Measurements from ENCODE around the gene SZRD1.
A peak's percentile ranks its signal among the peaks of the same experiment; 100 is the strongest.

SZRD1 gene

DNA sequence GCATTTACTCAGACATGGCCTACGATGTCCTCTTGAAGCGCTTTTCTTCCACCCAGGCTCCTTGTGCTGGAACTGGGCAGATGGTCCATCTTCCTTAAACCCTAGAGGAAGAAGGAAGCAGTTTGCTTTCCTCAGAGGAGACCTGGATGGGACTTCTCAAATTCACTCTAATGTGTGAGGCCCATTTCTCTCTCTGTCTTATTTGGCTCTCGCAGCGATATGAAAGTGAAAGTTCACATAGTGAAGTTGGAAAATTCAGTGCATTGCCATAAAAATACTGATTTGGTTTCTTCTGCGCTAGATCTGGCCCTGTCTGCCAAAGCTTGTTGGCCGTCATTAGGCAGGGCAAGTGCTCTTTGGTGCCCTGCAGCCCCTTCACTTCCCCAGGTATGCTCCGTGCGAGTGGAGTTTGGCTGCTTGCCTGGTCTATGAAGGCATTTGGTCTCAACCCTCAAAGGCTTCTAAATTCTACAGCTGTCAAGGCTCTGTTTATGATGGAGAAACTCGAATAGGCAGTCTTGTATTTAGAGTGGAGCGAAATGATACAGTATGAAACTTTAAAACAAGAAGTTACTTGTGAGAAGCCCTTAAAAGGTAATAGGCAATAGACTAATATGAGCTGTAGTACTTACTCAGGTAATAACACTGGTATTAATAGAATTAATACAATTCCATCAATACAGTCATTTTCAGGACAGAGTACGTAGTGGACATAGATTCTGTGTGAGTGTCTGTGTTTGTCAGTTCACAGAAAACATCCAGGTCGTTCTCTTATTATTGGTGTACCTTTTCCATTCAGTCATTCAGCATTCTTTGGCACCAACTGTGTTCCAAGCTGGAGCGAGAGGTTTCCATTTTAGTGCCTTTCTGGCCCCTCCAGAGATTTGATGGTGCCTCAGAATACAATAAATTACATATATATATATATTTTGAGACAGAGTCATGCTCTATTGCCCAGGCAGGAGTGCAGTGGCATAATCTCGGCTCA, 20.5 kb downstream of the SZRD1 start:
- H3K4me3 ChIP-seq (ENCODE audit: low read depth, low read length): peak overlapping the region; percentile 36
- TF ChIP-seq, protein P1, sequence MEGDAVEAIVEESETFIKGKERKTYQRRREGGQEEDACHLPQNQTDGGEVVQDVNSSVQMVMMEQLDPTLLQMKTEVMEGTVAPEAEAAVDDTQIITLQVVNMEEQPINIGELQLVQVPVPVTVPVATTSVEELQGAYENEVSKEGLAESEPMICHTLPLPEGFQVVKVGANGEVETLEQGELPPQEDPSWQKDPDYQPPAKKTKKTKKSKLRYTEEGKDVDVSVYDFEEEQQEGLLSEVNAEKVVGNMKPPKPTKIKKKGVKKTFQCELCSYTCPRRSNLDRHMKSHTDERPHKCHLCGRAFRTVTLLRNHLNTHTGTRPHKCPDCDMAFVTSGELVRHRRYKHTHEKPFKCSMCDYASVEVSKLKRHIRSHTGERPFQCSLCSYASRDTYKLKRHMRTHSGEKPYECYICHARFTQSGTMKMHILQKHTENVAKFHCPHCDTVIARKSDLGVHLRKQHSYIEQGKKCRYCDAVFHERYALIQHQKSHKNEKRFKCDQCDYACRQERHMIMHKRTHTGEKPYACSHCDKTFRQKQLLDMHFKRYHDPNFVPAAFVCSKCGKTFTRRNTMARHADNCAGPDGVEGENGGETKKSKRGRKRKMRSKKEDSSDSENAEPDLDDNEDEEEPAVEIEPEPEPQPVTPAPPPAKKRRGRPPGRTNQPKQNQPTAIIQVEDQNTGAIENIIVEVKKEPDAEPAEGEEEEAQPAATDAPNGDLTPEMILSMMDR (IDR thresholded peaks at IDR 0.05; ENCODE audit: borderline replicate concordance, insufficient read depth, low read depth, low read length): no peak

DNA sequence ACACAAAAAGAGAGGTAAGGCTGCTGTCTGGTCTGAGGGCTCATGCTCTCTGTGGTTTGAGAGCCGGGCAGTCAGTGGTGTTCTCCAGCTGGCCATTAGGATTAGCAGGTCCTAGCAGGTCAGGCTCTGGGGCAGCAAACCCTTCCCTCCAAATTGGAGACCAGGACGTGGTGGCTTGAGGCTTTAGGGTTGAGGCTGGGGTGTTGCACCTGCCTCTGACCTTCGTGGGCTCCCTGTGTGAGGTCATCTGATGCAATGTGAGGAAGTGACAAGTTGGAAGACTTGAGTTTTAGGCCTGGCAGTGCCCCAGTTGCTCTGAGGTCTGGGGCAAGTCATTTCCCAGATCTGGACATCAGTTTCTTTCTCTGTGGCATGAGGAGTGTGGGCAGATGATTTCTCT, 24.4 kb downstream of the SZRD1 start:
- no peak overlapping the region for H3K4me3 ChIP-seq (ENCODE audit: low read depth, low read length)
- TF ChIP-seq, protein P1 (IDR thresholded peaks at IDR 0.05; ENCODE audit: borderline replicate concordance, insufficient read depth, low read depth, low read length): no peak

DNA sequence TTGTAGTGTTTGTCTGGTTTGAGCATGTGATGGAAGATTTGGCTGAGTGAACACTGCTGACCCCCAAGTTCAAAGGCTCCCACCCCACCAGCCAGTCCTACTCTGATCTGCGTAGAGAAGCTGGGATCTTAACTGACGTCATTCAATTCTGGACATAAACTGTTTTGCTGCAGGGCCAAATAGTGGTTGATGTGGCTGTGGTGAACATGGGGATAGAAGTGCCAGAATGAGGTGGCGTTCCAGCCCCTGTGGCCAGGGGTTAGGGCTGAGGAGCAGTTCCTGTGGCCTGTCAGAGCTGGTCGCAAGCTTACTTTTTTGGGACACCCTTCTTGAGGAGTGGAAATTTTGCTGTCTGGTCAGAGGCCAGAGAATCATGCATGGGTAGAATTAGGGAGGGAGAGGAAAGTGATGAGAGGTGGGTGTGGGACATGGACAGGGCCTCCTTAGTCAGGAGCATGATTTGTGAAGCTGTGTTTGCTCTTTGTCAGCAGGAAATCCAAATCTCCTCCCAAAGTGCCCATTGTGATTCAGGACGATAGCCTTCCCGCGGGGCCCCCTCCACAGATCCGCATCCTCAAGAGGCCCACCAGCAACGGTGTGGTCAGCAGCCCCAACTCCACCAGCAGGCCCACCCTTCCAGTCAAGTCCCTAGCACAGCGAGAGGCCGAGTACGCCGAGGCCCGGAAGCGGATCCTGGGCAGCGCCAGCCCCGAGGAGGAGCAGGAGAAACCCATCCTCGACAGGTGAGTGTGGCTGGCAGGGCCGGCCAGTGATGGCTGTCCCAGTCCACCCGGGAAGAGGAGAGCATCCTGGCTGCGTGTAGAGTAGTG, 25.9 kb downstream of the SZRD1 start:
- no peak overlapping the region for H3K4me3 ChIP-seq (ENCODE audit: low read depth, low read length)
- TF ChIP-seq, protein P1 (IDR thresholded peaks at IDR 0.05; ENCODE audit: borderline replicate concordance, insufficient read depth, low read depth, low read length): no peak

DNA sequence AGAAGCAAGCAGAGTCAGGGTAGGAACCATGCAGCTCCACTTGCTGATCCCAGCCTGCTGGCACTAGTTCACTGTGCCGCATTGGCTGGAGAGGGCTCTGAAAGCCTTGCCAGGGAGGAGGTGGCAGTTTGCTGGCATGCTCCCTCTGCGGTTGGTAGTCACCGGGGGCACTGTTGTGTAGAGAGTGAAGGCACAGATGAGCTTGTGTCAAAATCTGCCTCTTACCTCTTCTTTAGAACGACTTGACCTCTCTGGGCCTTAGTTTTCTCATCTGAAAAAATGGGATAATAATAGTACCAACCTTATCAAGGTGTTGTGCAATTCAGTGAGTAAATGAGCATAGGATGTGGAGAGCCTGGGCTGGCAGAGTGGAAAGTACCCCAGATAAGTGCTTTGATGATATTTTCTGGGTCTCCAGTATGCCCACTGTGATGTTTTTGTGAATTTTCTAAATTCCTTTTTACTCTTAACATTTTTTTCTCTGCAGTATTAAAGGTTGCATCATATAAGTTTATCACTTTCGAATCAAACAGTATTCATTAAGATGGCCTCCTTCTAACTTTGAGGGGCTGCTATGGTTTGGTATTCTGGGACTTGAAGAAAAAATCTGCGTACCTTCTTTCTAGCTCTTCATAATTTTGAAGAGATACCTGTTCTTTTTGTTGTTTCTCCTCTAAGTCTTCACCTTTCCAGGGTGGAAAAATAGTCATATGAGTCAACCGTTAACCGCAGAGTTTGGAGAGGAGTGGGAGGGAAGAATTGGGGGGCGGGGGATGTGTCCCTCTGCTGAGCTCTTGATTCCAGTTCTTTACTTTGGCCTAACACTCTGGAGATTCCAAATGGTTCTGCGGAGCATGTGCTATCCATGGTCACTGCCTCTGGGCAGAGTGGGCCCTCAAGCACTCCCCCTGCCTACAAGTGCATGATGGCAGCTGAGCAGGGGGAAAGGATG, 26.8 kb downstream of the SZRD1 start:
- TF ChIP-seq, protein P1 (IDR thresholded peaks at IDR 0.05; ENCODE audit: borderline replicate concordance, insufficient read depth, low read depth, low read length): no peak
- H3K4me3 ChIP-seq (ENCODE audit: low read depth, low read length): no peak overlapping the region

DNA sequence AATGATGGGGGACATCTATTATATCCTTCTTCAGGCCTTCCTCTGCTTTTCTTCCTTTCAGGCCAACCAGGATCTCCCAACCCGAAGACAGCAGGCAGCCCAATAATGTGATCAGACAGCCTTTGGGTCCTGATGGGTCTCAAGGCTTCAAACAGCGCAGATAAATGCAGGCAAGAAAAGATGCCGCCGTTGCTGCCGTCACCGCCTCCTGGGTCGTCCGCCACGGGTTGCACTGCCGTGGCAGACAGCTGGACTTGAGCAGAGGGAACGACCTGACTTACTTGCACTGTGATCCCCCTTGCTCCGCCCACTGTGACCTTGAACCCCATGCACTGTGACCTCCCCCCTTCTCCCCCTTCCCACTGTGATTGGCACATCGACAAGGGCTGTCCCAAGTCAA, 27.9 kb downstream of the SZRD1 start:
- H3K4me3 ChIP-seq (ENCODE audit: low read depth, low read length): no peak overlapping the region
- TF ChIP-seq, protein P1 (IDR thresholded peaks at IDR 0.05; ENCODE audit: borderline replicate concordance, insufficient read depth, low read depth, low read length): no peak

DNA sequence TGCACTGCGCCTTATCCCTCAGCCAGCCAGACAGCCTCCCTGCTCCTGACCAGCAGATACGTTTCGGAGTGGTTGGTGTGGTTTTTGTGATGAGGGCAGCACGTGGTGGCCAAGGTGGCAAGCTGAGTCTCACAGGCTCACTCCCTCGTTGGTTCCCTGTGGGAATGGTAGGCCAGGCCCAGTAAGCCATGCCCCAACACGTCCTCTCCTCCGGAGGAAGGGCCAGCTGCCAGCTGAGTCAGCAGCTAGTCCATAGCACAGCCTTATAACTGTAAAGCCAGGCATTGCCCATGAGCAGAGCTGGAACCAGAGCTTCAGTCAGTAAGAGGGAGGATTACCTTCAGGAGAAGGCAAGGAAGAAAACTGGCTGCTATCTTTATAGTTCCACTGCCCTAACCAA, 29.5 kb downstream of the SZRD1 start:
- TF ChIP-seq, protein P1 (IDR thresholded peaks at IDR 0.05; ENCODE audit: borderline replicate concordance, insufficient read depth, low read depth, low read length): no peak
- H3K4me3 ChIP-seq (ENCODE audit: low read depth, low read length): no peak overlapping the region

Measured in GM12875 (cell line).